CD4-positive, alpha-beta T cell treated with Interleukin-4 for 4 hours (primary cell): ENCODE results near the gene ZFAND2B.
"Not testable (repeated sequence)": the region's sequence is repeated elsewhere in the genome, so short reads cannot be mapped to it uniquely, and the experiment has no call there.

ENCODE experiments used
- DNase-seq: peaks from one replicate; pipeline ENCODE4 v3.0.0-alpha.2; 2020

Gene ZFAND2B

DNA sequence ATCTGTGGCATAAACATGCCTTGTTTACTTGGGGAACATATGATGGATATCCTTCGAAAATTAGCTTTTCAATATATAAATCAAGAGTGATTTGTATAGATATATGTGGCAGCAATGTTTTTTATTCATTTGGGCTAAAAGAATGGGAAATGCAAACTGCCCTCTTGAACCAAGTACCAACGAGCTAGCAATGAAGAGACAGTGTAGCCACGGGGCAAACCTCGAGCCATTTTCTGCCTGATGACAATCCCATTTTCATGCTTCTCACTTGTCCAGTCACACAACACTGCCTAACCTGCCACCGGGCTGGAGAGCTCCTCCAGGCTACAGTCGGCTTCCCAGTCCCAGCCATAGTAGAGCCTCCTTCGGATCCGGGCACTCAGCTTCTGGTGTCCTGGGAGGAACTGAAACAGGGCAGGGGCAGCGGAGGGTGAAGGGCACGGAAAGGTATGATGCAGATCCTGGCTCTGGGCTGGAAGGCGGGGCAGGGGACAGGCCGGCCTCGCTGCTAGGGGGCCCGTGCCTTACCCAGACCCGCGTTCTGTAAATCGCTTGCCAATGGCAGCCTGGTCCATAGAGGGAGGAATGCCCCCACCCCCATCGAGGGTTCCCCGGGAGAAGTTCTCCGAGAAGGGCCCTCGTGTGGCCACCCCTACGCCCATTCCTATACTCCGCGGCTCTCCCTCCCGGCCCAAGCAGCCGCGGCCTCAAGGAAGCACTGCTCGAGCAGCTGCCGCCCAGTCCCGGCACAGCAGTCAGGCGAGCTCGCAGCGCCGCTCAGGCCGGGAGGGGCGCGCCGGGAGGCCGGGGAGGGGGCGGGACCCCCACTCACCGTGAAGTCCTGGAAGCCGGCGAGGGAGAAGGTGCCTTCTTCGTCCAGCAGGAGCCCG lies 30.4 kb upstream of the ZFAND2B start:
- DNase-seq, result peak; percentile 13

DNA sequence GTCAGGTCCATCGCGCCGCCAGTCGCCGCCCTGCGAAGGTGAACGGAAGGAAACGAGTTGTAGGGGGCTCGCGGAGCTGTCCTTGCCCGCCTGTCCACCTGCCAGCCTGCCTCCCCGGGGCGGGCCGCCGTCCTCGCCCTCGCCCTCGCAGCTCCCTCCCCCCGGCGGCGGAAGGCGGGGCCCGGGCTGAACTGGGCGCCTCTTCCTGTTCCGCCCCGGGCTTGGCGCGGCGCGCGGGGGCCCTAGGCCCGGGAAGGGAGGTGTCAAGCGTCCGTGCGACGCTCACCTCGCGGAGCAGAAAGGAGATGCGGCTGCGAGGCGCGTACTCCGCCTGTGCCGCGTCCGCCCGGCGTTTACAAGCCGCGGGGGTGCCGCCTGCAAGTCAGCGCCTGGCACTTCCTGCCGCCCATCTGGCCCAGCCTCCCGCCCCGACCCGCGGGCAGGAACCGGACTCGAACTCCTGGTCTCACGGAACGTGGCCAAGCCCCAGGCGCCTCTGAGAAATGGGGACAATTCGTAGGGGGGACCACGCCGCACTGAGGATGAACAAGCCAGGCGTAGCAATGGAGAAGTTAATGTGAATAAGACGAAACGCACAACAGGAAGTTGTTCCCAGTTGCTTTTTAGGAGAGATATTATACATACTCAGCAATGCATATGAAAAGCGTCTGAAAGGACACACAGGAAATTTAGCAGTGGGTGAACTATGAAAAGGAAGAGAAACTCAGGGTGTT lies 29.6 kb upstream of the ZFAND2B start, which contains the start of gene CNPPD1:
CNPPD1 (minus strand) TSS at position 108 of the 734 bp plus-strand sequence; CDS start at position 11, 97 bp downstream.
- DNase-seq, result peak; percentile 86

DNA sequence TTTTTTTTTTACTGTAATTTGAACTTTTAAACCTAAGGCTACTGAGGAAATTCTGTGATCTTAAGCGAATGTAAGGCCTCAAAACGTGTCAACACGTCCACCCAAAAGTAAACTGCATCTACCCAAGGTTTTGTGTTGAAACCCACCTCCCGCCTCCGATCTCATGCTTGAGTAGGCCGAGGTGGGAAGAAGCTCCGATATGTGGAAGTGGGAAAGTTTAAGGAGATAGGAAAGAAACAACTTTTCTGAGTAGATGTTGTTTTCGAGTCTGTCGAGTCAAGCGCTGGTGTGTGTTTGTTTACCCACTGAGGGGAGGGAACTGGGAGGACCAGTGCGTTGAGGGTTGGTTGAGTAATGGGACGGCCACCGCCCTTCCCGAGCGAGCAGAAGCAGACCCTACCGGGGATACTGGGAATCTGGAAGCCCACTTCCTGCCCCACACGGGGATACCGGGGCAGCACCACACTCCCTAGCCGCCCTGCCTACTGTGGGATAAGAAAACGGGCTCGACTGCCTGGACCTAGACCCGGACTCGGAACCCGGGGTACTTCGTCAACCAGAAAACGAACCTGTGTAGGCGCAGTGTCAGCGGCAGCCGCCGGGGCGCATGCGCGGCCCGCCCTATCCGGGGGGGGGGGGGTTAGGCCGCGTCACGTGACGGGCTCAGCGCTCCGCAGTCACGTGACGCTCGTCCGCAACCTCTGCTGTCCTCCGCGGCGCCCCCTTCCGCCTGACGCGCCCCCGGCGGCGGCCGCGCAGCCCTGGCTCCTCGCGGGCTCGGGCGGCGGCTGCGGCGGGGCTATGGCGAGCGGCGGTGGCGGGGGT lies 28.8 kb upstream of the ZFAND2B start, which contains the start of gene RETREG2:
RETREG2 (plus strand) TSS at position 724 of the 825 bp plus-strand sequence; CDS start at position 802, 78 bp downstream.
- peak; percentile 93 for DNase-seq

DNA sequence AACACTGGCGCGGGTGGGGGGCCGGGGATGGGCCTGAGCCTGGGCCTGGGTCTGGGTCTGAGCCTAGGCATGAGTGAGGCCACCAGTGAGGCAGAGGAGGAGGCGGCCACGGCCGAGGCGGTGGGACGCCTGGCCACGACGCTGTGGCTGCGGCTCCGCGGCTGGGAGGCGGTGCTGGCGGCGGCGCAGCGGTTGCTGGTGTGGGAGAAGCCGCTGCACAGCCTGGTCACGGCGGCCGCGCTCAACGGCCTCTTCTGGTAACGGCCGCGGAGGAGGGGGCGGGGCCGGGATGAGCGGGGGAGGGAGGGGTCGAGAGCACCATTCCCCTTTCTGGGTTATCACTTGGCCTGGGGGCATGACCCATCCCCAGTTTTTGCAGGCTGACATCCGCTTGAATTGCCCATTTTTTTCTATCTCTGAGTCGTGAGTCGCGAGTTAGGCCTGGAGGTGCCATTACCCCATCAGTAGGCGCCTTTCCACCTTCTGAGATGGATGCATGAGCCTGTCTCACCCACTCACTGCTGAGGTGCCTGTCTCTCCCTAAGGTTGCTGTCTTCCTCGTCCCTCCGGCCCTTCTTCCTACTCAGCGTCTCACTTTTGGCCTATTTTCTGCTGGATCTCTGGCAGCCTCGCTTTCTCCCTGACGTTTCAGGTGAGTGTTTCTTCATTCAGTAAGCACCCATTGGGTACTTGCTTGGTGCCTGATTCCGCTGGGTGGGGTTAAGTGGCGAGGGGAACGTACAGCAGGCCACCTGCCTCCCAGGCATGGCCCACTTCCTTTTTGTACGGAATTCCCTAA lies 28.0 kb upstream of the ZFAND2B start:
- DNase-seq, result peak; percentile 31

DNA sequence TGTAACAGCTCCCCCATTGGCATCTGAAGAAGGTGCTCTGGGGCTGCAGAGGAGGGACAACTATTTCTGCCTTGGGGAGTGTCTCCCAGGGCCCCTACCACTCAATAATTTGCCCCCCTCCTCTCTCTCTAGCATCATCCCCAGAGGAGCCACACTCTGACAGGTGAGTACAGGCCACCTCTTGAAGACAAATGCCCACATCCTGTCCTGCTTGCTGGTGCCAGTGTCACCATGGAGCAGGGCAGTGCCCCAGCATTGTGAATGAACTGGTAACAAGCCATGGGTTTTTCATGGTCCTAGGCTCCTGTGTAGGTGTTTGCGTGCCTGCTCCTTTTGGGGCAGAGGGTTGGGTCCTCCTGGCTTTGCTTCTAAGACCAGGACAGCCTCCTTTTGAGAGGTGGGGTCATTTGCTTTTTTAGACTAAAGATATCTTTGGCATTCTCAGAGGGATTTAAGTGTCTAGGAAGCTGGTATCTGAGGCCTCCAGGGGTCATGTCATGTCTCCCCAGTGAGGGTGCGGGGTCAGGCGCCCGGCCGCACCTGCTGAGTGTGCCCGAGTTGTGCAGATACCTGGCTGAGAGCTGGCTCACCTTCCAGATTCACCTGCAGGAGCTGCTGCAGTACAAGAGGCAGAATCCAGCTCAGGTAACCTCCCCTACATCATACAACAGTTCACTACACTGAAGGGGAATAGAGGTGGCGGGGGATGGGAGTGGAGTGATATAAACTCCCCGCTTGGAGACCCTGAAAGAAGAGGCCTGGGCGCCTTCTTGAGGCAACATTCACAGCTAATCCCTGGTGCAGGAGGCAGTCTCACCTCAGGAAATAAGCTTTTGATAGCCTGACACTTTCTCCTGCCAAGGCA lies 26.7 kb upstream of the ZFAND2B start:
- no peak for DNase-seq

DNA sequence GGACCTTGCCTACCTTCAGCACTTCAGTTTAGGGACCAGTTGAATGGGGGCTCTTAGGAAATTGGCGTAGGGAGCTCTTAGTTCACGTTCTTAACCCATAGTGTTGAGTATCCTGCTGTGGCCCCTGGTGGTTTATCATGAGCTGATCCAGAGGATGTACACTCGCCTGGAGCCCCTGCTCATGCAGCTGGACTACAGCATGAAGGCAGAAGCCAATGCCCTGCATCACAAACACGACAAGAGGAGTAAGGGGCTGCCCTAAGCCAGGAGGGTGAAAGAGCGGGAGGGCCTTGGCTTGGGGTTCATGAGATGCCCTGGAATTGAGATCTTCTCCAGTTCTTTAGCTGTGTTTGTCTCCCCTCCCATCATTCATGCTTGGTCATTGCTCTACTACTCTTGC lies 25.6 kb upstream of the ZFAND2B start:
- DNase-seq, result no peak

DNA sequence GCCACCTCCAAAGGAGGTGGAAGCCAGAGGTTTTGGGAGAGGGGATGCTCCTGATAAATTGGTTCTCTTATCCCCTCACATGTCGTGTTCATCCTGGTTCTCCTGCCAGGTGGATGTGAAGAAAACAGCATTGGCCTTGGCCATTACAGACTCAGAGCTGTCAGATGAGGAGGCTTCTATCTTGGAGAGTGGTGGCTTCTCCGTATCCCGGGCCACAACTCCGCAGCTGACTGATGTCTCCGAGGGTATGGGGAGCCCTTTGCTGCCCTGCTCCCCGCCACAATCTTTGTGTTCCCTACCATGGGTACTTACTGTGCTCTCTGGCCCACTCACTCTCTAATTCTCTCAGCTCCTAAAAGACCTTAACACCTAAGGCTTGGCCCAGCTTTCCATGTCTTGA lies 25.1 kb upstream of the ZFAND2B start:
- no peak for DNase-seq

DNA sequence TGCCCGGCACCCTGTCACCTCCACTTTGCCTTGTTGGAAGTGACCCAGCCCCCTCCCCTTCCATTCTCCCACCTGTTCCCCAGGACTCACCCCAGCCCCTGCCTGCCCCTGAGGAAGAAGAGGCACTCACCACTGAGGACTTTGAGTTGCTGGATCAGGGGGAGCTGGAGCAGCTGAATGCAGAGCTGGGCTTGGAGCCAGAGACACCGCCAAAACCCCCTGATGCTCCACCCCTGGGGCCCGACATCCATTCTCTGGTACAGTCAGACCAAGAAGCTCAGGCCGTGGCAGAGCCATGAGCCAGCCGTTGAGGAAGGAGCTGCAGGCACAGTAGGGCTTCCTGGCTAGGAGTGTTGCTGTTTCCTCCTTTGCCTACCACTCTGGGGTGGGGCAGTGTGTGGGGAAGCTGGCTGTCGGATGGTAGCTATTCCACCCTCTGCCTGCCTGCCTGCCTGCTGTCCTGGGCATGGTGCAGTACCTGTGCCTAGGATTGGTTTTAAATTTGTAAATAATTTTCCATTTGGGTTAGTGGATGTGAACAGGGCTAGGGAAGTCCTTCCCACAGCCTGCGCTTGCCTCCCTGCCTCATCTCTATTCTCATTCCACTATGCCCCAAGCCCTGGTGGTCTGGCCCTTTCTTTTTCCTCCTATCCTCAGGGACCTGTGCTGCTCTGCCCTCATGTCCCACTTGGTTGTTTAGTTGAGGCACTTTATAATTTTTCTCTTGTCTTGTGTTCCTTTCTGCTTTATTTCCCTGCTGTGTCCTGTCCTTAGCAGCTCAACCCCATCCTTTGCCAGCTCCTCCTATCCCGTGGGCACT lies 24.0 kb upstream of the ZFAND2B start:
- DNase-seq, result no peak

DNA sequence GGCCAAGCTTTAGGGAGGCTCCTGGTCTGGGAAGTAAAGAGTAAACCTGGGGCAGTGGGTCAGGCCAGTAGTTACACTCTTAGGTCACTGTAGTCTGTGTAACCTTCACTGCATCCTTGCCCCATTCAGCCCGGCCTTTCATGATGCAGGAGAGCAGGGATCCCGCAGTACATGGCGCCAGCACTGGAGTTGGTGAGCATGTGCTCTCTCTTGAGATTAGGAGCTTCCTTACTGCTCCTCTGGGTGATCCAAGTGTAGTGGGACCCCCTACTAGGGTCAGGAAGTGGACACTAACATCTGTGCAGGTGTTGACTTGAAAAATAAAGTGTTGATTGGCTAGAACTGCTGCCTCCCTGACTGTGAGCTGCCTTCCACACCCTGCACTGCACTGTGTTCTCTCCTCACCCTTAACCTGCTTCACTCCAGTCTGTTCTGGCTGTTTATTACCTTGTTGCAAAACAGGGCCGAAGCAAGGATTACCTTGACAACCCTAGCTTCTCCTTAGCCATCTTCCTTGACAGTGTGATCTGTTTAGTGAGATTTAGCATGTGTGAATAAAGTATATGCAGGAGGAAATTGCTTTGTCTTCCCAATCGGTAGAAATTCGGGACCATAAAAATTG lies 23.3 kb upstream of the ZFAND2B start:
- no peak for DNase-seq

DNA sequence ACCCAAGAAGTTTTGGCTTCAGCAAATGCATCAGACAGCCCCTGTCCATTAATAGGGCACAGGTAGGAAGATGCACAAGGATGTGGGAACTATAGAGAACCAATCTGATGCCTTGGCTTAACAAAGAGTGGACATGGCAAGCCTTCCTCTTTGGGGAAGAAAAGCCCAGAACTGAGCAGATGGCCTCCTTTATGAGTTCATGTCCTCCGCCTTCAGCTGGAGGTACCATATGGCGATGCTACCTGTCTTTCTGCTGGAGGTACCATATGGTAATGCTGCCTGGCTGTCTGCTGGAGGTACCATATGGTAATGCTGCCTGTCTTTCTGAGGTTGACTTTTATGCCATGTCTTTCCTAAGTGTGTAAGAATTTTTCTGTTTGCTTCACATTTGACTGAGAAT lies 22.5 kb upstream of the ZFAND2B start:
- DNase-seq, result no peak

DNA sequence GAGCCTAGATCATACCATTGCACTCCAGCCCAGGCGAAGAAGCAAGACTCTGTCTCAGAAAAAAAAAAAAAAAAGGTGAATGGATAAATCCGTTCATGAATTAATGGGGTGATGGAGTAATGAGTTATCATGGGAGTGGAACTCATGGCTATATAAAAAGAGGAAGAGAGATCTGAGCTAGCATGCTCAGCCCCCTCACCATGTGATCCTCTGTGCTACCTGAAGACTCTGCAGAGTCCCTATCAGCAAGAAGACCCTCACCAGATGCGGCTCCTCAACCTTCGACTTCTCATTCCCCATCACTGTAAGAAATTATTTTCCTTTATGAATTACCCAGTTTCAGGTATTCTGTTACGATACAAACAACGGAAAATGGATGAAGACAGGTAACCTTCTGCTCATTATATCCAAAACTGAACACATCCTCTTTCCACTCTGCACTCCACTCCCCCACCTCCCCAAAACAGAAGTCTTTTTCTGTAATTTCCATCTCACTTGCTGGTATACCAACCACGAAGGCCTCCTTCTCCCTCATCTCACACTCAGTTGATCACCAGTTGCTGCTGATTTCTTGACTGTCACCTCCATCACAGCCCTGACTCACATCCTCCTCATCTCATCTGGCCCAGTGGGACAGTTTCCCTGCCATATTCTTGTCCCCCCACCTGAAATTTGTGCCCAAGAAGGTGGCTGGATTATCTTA lies 19.7 kb upstream of the ZFAND2B start:
- DNase-seq, result no peak

DNA sequence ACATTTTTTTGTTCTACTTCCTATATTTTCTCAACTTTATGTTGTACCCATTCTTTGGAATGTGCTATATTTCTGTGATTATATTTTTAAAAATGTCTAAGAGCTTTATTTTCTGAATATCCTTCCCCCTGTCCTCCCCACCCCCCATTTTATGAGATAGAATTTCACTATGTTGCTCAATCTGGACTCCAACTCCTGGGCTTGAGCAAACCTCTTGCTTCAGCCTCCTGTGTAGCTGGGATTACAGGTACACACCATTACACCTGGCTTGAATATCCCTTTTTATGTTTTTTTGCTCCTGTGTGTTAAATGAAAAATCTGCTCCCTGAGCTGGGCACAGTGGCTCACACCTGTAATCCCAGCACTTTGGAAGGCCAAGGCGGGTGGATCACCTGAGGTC lies 9.2 kb upstream of the ZFAND2B start:
- DNase-seq, result no peak

DNA sequence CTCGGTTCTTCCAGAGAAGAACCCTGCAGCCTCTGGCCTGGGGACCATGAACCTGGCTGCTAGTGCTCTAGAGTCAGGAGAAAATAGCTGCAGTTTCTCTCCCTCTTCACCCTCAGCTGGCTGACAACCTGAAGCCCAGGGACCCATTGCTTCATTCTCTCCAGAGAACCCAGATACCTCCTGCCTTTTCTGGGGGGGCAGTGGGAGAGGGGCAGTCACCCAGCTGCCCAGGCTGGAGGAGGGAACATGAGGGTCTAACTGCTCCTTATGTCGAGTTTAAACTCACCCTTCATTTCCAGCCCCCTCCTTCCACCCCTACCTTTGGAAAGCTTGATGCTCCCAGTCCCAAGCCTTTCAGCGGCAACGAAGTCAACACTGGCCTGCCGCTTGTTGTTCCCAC lies 7.6 kb upstream of the ZFAND2B start:
- DNase-seq, result no peak

DNA sequence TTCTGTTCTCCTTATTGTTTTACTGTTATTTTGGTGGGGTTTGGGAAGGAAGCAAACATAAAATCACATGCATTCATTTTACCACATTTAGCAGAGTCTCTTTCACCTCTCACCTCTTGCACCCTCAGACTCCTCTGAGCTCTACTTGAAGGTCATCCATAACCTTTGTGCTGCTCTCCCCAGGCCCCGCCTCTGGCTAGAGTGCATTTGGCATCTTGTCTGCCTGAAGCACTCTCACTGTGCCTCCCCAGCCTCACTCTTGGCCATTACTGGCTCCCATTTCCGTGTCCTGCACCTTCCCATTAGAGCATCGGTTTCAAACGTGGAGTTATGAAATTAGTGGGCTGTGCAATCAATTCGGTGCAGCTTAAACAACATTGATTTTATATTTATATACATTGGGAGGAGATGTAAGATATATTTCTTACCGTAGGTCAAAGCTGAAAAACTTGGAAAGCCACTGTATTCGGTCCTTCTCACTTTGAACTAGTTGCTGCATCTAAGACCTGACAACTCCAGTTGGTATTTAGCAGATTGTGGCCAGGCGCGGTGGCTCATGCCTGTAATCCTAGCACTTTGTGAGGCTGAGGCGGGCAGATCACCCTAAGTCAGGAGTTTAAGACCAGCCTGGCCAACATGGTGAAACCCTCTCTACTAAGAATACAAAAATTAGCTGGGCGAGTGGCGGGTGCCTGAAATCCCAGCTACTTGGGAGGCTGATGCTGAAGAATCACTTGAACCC lies 6.9 kb upstream of the ZFAND2B start:
- no peak for DNase-seq

DNA sequence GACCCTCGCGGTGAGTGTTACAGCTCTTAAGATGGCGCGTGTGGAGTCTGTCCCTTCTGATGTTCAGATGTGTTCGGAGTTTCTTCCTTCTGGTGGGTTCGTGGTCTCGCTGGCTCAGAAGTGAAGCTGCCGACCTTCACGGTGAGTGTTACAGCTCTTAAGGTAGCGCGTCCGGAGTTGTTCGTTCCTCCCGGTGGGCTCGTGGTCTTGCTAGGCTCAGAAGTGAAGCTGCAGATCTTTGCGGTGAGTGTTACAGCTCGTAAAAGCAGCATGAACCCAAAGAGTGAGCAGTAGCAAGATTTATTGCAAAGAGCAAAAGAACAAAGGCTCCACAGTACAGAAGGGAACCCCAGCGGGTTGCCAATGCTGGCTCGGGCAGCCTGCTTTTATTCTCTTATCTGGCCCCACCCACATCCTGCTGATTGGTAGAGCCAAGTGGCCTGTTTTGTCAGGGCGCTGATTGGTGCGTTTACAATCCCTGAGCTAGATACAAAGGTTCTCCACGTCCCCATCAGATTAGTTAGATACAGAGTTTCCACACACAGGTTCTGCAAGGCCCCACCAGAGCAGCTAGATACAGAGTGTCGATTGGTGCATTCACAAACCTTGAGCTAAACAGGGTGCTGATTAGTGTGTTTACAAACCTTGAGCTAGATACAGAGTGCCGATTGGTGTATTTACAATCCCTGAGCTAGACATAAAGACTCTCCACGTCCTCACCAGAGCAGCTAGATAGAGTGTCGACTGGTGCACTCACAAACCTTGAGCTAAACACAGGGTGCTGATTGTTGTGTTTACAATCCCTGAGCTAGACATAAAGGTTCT lies 5.9 kb upstream of the ZFAND2B start:
- peak; percentile 33 for DNase-seq

DNA sequence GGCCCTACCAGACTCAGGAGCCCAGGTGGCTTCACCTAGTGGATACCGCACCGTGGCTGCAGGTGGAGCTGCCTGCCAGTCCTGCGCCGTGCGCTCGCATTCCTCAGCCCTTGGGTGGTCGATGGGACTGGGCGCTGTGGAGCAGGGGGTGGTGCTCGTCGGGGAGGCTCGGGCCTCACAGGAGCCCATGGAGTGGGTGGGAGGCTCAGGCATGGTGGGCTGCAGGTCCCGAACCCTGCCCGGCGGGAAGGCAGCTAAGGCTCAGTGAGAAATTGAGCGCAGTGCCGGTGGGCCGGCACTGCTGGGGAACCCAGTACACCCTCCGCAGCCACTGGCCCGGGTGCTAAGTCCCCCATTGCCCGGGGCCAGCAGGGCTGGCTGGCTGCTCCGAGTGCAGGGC lies 5.3 kb upstream of the ZFAND2B start:
- not testable (repeated sequence) for DNase-seq

DNA sequence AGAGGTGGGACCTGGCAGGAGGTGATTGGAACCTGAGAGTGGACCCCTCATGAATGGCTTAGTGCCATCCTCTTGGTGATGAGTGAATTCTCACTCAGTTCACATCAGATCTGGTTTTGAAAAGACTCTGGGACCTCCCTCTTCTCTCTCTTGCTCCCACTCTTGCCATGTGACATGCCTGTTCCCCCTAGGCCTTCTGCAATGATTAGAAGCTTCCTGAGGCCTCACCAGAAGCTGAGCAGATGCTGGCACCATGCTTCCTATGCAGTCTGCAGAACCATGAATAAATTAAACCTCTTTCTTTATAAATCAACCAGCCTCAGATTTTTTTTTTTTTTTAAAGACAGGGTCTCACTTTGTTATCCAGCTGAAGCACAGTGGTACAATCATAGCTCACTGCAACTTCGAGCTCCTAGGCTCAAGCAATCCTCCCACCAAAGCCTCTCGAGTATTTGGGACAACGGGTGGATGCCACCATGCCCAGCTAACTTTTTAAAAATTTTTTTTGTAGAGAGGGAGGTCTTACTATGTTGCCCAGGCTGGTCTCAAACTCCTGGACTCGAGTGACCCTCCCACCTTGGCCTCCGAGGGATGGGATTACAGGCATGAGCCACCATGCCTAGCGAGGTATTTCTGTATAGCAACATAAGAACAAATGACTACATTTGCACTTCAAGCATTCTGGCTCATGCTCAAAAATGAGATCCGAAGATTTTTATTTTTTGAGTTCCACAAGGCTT lies 2.0 kb upstream of the ZFAND2B start:
- no peak for DNase-seq
